ENCODE data around the gene CHCHD5.

The CHCHD5 gene

DNA sequence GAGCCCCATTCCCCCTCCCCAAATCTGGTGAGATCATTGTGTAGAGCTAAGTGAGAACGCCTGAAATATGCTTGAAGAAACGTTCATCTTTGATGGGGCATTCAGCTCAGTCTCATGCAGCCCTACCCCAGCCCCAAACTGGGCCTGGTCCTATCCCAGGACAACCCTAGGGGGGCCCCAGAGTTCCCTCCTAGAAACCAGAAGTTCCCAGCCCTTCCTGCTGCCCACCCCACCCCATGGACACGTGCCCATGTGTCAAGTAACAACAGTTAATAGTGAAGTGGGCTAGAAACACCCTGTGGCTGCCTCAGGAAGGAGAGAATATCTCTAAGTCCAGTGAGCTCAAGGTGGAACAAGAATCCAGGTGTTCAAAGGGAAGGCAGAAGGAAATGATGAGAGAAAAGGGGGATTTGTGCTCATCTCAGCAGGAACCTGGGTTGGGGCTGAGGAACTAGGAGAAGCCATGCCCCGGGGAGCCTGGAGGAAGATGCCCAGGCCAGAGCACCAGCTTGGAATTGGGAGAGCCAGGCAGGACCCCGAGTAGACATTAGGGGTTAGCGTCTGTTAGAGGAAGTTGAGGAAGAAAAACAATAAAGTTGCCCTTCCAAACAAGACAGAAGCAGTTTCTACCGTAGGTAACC is 41.2 kb downstream of the CHCHD5 start:
- DNase-seq (ENCODE audit: low spot score) = no peak

DNA sequence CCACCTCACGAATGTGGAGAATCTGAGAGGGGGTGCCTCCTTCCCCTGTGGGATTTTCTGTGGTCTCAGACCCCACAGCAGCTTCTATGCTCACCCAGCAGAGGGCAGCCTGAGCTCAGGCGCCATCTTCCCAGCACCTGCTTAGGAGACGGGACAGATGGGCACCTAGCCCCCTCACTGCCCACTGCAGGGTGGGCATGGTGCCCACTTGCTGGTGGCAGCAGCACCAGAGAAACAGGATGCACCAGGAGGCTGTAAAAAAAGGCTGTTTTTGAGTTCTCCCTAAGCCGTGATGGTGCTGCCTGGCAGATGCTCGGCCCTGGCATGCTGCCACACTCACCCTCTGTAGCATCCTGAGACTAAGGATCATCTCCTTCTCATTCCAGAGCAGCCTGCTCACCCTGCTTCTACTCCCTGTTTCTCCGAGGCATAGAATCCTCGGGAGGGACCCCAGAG is 42.2 kb downstream of the CHCHD5 start:
- DNase-seq (ENCODE audit: low spot score) = peak; percentile 74

DNA sequence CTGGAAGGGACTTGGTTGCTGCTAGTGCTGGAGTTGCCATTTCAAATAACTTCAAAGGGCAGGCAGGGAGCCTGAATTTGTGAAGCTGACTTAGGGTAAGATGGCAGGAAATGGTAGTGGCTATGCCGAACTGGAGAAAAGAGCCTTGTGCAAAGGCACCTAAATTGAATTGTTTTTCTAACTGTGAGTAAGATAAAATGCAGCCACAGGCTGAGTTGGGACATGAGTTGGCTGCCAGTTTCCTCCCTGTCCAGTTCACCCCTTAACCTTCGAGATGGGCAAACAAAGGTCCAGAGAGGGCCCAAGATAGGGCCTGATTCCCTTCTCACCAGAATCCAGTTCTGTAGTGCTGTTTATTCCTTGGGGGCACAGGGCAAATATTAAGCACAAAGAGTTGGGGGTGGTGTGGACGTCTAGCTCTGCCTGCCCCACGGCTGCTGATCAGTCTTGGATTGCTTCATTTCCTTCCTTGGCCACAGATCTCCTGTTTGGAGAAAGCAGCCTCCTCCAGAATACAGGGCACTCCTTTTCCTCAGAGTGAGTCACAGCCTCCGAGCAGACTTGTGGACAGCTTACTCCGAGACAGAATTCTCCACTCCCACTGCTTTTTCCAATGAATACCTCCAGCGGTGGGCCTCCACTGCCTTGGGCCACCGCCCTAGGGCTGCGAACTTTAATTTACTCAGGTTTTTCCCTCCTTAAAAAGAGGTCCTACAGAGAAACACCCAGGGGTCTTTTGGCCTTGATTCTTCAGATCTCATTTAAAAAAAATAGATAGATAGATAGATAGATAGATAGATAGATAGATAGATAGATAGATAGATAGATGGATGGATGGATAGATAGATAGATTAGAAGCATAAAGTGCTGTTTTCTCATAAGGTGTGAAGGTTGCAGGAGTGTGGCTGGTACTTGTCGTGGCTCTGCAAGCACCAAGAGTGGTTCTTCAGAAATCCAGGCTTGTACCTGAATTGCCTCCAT is 42.9 kb downstream of the CHCHD5 start:
- no peak for DNase-seq (ENCODE audit: low spot score)

DNA sequence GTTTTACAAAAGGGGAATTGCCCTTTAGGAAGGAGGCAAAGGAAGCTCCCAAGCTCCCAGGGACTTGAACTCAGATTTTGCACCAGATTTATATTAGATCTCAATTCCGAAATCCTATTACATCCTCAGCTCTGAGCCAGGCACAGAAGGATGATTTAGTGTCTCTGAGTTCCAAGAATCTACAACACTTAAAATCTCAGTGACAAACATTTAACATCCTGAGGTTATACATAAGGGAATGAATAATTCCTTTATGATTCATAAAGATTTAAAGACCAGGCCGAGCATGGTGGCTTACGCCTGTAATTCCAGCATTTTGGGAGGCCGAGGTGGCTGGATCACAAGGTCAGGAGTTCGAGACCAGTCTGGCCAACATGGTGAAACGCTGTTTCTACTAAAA is 44.8 kb downstream of the CHCHD5 start:
- no peak for DNase-seq (ENCODE audit: low spot score)

DNA sequence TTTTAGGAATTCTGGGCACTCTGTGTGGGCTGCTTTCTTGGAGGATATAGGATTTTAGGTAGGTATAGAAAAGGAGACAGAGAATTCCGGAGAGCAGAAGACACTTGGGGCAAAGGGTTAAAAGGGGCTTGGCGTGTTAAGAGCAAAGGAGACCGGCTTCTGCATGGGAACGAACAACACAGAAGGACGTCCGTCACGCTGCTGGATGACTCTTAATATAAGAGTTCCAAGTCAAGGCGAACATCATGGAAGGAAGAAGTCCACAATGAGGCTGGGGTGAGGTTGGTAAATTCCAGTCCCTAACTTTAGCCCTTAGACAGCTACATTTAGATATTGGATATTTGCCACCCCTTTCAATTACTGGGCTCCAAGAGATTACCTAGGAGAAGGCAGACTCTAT is 45.4 kb downstream of the CHCHD5 start:
- no peak for DNase-seq (ENCODE audit: low spot score)

DNA sequence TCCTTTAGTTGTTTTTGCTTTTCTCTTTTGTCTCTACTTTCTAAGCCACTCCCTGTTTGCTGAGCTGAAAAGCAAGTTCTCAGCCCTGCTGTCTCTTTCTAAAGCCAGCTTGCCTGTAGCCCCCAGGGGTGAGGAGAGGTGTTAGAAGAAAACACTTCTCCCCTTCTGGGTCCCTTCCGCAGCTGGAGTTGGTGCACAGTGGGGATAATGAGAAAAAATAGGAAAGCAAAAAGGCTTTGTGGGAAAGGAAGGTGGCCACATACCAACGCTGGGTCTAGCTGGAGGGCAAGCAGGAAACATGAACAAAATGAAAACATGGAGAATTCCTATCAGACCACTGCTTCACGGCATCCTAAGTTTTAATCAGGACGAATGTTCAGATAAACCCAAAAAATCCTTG is 45.9 kb downstream of the CHCHD5 start:
- no peak for DNase-seq (ENCODE audit: low spot score)

DNA sequence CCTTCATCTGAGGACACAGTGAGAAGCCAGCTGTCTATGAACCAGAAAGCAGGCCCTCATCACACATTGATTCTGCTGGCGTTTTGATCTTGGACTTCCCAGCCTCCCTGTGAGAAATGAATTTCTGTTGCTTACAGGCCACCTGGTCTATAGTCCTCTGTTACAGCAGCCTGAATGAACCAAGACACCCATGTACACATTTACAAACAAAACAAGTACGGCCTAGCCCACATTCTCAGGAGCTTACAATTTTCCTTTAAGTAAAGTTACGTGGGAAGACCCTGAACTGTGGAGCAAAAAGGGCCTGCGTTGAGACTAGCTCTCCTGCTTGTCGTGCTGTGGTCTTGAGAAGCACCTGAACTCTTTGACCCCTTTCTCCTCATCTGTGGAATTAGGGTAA is 49.3 kb downstream of the CHCHD5 start:
- DNase-seq (ENCODE audit: low spot score) = no peak

DNA sequence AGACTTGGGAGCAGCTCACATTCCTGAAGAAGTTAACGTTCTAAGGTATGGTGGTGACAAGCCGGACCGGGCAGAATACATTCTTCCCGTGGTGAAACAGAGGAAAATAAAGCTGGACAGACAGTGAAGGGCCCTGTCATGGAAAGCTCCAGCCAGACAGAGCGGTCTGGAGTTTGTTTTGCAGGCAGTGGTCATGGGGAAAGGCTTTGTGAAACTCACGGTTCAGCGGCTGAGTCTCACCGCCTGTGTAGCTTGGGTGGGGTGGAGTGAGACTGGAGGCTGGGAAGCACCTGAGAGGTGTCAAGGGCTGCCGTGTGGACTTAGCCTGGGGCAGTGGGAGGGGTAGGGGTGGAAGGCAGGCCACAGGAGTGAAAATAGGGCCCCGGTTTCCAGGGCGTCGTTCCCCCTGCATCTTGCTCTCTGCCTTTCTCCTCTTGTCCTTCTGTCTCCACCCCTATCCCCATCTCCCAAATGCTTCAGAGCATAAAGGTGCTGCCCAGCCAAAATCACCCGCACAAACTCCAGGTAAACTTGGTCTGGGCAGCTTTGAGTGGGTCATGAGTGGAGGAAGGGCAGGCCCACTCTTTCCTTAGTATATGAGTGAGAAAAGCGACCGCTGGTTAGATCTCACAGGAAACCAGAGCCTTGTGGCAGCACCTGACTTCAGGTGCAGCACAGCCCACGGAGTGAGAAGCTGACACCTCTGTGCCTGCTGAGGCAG is 49.9 kb downstream of the CHCHD5 start:
- DNase-seq (ENCODE audit: low spot score) = no peak

DNA sequence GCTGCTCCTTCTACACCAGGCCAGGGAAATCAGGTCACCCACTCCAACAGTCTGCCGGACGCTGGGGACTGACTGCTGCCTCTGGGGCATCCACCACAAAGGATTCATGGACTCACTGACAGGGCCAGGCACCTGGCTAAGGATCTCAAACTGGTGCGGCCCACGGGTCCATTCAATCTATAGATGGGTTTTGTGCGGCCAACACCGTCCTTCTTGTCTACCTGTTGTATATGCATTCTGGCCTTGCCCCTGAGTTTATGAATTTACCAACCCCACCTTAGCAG is 50.4 kb downstream of the CHCHD5 start:
- DNase-seq (ENCODE audit: low spot score) = no peak

DNA sequence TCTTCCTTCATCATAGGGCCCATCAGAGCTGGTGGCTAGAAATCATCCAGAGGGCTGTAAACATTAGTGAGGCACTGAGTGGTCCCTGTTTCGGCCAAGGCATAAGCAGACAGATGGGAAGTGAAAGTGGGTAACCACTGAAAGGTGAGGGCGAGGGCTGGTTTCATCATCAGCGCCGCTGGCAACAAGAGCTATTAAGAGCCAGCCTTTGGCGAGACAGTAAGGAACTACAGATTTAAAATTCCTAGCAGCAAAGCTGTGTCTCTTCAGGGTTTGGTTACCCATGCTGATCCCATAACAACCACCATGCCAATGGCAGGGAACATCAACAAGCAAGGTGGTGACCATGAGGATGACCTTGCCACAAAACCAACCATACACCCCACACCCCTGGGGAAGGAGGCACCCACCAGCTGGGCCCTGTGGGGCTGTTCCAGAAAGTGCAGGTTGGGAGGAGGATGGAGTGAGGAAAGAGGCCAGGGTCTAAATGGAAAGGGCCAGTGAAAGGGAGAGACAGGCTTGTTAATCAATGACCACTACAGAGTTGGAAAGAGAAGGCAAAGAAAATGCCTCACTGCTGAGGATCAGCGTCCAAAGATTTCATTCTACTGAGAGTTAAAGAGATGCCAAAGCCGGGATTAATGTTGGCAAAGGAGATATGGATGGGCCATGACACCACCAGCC is 52.3 kb downstream of the CHCHD5 start:
- DNase-seq (ENCODE audit: low spot score) = no peak

DNA sequence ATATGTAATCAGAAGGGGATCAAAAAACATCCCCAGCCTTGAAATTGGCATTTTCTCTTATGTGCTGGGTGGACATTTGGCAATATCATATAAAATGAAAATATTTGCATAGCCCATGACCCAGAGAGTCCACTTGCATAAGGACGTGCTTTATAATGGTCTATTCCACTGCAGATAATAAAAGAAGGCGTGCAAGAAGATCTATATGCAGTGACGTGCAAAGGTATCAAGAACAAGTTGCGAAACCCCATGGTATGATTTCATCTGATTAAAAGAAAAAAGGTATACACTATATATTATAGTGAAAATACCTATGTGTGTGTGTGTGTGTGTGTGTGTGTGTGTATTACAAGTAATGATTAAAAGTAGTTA is 52.9 kb downstream of the CHCHD5 start:
- DNase-seq (ENCODE audit: low spot score) = no peak

All from hematopoietic multipotent progenitor cell treated with erythropoietin and hydrocortisone succinate and interleukin-3 and kit ligand, for 17 days (in vitro differentiated cells).